ENCODE results near the gene ACTRT2.
A peak's percentile ranks its signal among the peaks of the same experiment; 100 is the strongest.

Gene ACTRT2

DNA sequence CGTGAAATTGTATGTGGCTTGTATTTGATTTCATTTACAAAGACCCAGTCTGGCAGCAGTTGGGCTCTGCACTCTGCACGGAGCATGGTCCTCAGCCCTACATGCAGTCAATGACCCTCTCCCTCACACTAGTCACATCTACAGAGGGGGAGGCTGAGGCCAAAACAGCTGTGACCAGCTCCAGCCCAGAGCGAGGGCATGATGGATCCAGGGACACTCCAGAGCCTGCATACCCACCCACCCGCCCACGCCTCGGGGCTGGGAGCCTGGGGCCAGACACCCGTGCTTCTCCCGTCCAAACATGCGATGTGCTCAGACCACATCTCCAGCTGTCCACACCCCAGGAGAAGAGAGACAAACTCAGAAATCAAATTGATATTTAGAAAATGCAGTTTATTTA is 33.8 kb downstream of the ACTRT2 start:
- DNase-seq (ENCODE audit: low read depth): no peak
- no peak overlapping the region for H3K4me3 ChIP-seq (ENCODE audit: low read depth, low read length)
- TF ChIP-seq, protein P1, sequence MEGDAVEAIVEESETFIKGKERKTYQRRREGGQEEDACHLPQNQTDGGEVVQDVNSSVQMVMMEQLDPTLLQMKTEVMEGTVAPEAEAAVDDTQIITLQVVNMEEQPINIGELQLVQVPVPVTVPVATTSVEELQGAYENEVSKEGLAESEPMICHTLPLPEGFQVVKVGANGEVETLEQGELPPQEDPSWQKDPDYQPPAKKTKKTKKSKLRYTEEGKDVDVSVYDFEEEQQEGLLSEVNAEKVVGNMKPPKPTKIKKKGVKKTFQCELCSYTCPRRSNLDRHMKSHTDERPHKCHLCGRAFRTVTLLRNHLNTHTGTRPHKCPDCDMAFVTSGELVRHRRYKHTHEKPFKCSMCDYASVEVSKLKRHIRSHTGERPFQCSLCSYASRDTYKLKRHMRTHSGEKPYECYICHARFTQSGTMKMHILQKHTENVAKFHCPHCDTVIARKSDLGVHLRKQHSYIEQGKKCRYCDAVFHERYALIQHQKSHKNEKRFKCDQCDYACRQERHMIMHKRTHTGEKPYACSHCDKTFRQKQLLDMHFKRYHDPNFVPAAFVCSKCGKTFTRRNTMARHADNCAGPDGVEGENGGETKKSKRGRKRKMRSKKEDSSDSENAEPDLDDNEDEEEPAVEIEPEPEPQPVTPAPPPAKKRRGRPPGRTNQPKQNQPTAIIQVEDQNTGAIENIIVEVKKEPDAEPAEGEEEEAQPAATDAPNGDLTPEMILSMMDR (conservative IDR thresholded peaks at IDR 0.05; ENCODE audit: low read depth, low read length): no peak

DNA sequence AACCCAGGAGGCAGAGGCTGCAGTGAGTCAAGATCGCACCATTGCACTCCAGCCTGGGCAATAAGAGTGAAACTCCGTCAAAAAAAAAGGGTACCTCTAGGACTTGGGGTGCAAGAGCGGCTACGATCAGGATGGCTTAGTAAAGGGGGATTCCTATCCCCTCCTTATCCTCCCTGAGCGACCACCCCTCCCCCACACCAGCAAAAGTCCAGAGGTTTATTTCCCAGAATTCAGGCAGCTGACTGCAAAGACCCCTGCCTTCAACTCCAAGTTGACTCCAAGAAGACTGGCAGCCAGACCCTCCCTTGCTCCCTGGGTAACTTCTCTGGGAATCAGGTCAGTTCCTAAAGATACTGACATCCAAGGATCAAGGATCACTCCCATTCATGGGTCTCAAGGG is 35.4 kb downstream of the ACTRT2 start:
- TF ChIP-seq, protein P1 (conservative IDR thresholded peaks at IDR 0.05; ENCODE audit: low read depth, low read length): no peak
- no peak for DNase-seq (ENCODE audit: low read depth)
- H3K4me3 ChIP-seq (ENCODE audit: low read depth, low read length): no peak overlapping the region

GRCh38 chr1:3058263-3059030 is 37.2 kb downstream of the ACTRT2 start:
- TF ChIP-seq, protein P1 (conservative IDR thresholded peaks at IDR 0.05; ENCODE audit: low read depth, low read length): no peak
- DNase-seq (ENCODE audit: low read depth): no peak
- H3K4me3 ChIP-seq (ENCODE audit: low read depth, low read length): no peak overlapping the region

GRCh38 chr1:3060127-3060526 is 38.9 kb downstream of the ACTRT2 start:
- TF ChIP-seq, protein P1 (conservative IDR thresholded peaks at IDR 0.05; ENCODE audit: low read depth, low read length): no peak
- H3K4me3 ChIP-seq (ENCODE audit: low read depth, low read length): no peak overlapping the region
- DNase-seq (ENCODE audit: low read depth): no peak

GRCh38 chr1:3060601-3061551 is 39.6 kb downstream of the ACTRT2 start:
- H3K4me3 ChIP-seq (ENCODE audit: low read depth, low read length): no peak overlapping the region
- peak; percentile 7 for DNase-seq (ENCODE audit: low read depth)
- TF ChIP-seq, protein P1 (conservative IDR thresholded peaks at IDR 0.05; ENCODE audit: low read depth, low read length): no peak

GRCh38 chr1:3061566-3061965 is 40.3 kb downstream of the ACTRT2 start:
- H3K4me3 ChIP-seq (ENCODE audit: low read depth, low read length): no peak overlapping the region
- no peak for DNase-seq (ENCODE audit: low read depth)
- TF ChIP-seq, protein P1 (conservative IDR thresholded peaks at IDR 0.05; ENCODE audit: low read depth, low read length): no peak
